ENCODE measurements around the gene STXBP6.

DNA sequence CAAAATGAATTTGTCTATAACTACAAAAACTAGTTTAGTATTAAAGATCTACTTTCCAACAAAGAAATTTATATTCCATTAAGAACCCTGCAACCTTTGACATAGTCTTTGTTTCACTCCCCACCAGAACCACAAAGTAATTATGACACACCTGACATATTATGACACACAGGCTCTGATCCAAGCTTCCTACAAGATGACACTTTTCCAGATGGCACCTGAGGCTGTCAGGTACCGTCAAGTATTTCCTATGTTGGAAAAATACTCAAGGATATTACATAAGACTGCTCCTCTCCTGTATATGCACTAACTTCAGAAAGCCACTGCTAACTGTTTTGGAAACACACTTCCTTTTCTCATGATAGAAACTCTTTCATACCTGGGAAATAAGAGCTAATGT is 38.9 kb downstream of the STXBP6 start:
- no peak for TF ChIP-seq CTCF (IDR thresholded peaks at IDR 0.05)
- no peak for TF ChIP-seq POLR2AphosphoS5 (IDR thresholded peaks at IDR 0.05)
- TF ChIP-seq EP300 (IDR thresholded peaks at IDR 0.05) = no peak
- TF ChIP-seq POLR2A (IDR thresholded peaks at IDR 0.05) = no peak
